HG02588 (cell line): ENCODE measurements around the gene SCN7A.
A peak's percentile ranks its signal among the peaks of the same experiment; 100 is the strongest.
"Not testable (repeated sequence)": the region's sequence is repeated elsewhere in the genome, so short reads cannot be mapped to it uniquely, and the experiment has no call there.

ENCODE experiments used
- ATAC-seq: cut with Tn5 transposase; IDR thresholded peaks from one replicate; pipeline ENCODE4 v1.9.1; 2021; ENCODE audit warnings: mild to moderate bottlenecking, moderate library complexity; ENCODE audit not compliant: unreplicated experiment

Gene SCN7A

DNA sequence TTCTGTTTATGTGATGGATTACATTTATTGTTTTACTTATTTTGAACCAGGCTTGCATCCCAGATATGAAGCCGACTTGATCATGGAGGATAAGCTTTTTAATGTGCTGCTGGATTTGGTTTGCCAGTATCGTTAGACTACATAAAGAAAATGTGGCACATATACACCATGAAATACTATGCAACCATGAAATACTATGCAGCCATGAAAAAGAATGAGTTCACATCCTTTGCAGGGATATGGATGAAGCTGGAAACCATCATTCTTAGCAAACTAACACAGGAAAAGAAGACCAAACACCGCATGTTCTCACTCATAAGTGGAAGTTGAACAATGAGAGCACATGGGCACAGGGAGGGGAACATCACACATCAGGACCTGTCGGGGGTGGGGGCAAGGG is 38.2 kb downstream of the SCN7A start:
- not testable (repeated sequence) for ATAC-seq

DNA sequence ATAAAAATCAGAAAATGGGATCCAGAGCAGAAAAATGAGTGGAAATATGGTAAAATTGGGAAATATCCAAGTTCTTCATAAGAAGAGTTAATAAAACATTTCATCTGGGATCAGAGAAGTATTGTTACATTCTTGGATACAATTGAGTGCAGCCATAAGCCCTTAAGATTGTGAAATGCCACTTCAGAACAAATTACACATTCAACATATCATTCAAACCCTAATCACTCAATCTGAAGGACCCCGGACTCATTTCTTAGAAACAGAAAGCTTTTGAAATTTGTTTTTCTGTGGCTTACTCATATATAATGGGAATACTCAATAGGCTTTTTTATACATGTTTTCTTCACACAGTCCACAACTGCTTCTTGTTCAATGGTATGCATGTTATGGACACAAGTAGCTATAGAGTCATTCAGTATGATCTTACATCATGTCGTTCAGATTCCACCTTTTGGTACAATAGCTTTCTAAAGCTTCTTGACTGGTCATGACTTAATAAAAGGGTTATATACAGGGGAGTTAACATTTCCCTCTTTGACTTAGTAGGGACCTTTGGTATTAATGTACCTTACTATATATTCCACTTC is 39.9 kb downstream of the SCN7A start:
- ATAC-seq = no peak

DNA sequence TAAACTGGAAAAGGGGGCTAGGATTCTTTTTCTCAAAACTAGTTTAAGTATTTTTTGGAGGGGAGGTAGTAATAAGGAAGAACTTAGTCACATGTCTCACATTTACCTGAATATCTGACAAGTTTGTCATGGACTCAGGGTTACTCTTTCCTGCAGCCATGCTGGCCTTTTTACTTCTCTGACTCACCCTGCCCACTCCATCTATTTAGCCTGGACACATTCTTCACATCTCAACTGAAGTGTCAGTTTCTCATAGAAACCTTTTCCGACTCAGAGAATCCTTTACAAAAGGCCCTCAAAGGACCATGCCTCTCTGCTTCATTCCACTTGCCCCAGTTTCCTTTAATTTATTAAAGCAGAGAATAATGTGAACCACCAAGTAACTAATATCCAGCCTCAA is 42.6 kb downstream of the SCN7A start:
- ATAC-seq = no peak

DNA sequence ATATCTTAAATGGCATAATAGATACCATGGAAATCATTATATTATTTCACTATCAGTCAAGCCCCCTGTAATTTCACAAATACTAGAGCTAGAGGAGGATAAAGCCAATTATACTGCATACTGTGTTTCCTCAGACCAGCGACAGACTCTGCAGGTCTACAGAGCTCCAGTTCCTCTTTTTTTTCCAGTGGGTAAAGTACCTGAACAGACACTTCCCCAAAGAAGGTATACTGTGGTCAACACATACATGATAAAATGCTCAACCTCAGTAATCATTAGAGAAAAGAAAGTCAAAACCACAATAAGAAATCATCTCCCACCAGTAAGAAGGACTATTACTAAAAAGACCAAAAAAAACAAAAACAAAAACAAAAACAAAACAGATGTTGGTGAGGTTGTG is 44.6 kb downstream of the SCN7A start:
- peak; percentile 84 for ATAC-seq

DNA sequence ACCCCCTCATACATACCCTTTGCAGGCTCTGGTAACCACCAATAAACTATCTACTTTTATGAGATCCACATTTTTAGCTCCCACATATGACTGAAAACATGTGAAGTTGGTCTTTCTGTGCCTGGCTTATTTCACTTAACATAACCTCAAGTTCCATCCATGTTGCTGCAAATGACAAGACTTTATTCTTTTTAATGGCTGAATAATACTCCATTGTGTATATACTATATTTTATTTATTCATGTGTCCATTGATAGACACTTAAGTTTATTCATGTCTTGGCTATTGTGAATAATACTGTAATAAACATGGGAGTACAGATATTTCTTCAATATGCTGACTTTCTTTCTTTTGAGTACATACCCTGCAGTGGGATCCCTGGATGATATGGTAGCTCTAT is 45.9 kb downstream of the SCN7A start:
- no peak for ATAC-seq

DNA sequence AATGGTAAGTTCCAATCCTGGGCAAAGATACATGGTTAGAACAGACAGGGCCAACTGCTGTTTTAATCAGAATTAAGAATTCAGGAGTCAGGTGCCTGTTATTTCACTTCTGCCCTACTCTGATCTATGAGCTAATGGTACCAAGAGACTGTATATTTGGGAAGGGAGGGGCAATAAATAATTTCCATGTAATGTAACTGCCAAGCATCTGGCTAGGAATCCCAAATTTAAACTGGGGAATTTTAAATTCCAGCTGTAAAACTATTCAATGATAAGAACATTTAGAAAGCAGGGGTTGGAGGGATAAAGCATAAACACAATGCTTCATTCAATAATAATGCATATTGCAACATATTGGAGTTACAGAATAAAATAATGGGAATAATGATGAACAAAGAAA is 49.7 kb downstream of the SCN7A start:
- no peak for ATAC-seq

DNA sequence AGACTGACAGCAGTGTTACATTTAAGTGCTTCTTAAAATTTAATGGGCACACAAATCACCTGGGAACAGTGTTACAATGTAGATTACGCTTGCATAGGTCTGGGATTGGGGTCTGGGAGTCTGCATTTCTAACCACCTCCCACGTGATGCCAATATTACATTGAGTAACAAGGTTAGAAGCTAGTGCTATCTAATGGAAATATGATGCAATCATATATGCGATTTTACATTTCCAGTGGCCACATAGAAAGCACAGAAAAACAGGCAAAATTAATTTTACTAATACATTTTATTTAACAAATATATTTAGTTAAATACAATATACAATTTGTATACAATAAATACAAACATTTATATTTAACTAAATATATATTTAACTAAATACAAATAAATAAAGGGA is 53.7 kb downstream of the SCN7A start:
- ATAC-seq = no peak

DNA sequence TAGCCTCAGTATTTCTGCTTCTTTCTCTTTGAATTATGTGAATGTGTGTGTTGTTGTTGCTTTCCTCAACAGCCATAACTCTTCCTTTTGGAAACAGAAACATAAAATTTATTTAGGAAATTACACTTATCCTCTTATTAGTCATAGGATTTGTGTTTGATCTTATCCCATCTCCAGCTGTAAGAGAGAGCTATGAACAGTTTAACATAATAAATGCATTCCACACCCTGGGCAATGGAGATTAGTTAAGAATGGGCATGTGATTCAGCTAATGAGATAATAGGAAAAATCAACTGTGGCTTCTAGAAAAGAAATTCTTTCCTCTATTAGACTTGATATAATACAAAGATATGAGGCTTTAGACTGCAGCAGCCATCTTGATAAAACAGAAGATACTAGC is 55.0 kb downstream of the SCN7A start:
- no peak for ATAC-seq

DNA sequence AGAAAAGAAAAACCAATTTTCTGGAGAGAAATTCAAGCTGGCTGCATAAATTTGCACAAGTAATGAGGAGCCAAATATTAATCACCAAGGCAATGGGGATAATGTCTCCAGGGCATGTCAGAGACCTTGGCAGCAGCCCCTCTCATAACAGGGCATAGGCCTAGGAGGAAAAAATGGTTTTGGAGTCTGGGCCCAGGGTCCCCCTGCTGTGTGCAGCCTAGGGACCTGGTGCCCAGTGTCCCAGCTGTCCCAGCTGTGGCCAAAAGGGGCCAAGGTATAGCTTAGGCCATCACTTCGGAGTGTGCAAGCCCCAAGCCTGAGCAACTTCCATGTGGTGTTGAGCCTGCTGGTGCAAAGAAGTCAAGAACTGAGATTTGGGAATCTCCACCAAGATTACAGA is 57.1 kb downstream of the SCN7A start:
- no peak for ATAC-seq

DNA sequence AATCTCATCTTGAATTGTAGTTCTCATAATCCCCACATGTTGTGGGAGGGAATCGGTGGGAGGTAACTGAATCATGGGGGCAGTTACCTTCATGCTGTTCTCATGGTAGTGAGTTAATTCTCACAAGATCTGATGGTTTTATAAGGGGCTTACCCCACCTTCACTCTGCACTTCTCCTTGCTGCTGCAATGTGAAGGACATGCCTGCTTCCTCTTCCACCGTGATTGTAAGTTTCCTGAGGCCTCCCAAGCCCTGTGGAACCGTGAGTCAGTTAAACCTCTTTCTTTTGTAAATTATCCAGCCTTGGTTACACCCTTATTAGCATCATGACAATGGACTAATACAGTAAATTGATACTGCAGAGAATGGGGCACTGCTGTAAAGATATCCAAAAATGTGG is 57.9 kb downstream of the SCN7A start:
- ATAC-seq = no peak

DNA sequence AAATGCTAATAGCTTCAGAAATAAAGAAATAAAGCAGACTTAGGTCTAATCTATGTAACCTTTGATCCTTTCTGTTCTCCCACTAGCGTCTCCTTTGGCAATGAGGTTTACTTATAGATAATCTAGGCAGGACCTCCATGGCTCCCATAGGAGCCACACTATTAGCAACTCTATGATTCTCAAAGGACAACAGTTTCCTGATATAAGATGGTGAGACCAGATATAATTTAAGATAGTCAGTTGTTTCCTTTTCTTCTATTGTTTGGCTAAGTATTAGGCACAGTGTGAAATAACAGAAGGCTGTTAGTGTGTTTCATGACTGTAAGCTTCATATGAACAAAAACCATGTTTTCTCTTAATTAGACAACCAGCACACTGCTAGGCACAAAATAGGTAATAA is 59.6 kb downstream of the SCN7A start:
- no peak for ATAC-seq

DNA sequence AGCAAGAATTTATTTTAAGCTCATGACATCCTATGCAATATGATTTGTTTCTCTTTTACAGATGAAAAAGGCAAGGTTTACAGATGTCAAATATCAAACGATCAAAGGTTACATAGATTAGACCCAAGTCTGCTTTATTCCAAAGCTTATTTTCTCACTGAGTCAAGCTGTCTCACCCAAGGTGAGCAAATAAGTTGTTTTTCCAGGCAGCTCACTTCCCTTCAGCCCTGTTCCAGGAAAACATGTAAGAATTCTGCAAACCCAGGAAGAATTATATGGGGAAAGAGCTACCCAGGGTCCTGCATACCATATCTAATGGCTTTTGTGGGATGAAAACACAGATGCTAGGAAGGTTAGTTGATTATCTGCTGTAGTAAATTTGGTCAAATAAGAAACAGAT is 60.6 kb downstream of the SCN7A start:
- ATAC-seq = no peak

DNA sequence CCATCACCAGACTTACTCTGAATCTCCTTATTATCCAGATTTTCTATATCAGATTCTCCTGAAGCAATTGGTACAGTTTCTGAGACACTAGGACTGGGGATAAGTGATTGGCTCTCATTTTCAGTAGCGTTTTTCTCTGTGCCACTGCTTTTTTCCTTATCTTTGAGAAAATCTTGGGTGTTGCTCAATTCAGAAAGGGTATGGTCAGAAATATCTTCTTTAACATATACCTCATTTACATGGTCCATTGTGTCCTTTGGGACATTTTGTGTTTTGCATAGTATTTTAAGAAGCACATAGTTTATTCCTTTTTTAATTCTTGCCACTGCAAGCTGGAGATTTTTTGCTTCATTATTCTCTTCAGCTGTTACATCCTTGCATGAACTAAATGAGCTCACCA is 61.7 kb downstream of the SCN7A start:
- no peak for ATAC-seq

DNA sequence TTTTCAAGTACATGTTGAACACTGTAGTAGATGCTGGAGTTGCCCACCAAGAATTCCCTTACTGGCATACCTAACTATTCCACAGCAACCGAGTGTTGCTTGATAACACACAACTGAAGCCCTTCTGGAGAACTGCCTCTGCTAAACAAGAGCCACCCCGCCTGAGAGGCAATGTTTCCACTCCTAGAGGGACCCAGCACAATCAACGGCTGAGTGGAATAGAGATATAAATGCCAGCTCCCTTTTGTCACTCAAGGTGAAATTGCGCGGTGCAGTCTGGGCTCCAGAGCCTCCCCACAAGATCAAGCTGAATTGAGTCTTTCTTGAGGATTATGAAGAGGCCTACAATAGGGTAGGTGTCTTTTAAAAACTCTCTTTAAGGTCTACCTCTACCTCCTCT is 69.2 kb downstream of the SCN7A start:
- no peak for ATAC-seq

DNA sequence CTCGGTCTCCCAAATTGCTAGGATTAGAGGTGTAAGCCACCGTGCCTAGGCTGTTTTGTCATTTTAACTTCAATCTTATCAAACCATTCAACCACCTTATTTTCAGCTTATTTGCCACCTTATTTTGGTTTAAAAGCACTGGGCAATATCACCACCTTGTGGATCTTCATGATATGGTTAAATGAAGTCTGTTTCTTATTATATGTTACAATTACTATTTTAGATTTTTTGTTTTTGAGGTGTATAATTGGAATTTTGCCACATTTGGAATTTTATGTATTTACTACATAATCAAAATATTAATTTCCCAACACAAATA is 74.5 kb downstream of the SCN7A start:
- ATAC-seq = no peak

DNA sequence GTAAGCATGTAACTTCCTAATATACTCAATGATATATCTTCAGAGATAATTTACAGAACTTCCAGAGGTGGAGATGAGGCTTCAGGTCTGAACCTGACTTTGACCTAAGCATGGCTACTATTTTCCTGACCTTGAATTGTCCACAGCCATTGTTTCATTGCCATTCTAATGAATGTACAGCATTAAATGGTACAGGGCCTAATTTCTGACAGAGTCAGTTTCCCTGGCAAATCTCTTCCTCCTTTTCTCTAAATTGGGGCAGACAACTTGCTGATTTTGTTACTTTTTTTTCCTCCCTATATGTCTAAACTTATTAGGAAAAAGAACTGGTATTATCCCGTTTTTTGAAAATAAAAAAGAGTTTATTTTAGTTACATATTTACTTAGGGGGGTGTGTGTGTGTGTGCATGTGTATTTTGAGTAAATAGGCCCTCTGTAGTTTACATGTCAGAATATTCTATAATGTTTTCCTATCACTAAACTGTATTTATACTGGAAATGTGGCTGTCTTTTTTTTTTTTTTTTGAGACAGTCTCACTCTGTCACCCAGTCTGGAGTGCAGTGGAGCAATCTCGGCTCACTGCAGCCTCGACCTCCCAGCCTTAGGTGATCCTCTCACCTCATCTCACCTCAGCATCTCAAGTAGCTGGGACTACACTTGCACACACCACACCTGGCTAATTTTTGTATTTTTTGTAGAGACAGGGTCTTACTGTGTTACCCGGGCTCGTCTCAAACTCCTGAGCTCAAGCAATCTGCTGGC is 75.0 kb downstream of the SCN7A start:
- ATAC-seq = no peak

DNA sequence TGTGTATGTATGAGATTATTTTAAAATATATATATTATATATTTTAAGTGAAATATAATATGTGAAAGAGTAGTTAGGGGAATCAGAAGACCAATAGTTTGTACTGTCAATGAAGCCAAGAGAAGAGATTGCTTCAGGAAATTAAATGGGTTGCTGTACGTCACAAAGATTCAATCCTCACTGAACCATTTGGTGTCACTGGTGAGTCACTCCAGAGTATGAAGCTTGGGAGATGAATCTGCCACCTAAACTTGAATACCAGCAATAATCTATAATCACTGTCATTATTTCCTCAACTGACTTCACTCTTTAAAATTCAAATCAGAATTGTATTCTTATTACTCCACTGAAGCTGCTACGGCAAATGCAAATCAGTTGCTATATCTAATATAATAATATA is 76.4 kb downstream of the SCN7A start:
- no peak for ATAC-seq

DNA sequence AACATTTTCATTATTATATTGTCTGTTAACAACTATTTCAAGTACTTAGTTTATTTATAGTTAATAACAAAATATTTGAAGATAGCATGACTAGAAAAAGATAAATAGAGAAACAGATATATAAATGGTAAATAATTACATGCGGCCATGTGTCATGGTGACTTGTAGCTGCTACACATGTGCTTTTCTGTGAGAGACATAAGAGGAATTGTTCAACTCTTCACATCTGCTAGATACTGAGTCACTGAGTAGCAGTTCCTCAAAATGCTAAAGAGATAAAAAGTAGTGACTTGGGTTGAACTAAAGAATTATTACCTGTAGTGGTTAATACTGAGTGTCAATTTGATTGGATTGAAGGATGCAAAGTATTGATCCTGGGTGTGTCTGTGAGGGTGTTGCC is 80.8 kb downstream of the SCN7A start:
- ATAC-seq = no peak

DNA sequence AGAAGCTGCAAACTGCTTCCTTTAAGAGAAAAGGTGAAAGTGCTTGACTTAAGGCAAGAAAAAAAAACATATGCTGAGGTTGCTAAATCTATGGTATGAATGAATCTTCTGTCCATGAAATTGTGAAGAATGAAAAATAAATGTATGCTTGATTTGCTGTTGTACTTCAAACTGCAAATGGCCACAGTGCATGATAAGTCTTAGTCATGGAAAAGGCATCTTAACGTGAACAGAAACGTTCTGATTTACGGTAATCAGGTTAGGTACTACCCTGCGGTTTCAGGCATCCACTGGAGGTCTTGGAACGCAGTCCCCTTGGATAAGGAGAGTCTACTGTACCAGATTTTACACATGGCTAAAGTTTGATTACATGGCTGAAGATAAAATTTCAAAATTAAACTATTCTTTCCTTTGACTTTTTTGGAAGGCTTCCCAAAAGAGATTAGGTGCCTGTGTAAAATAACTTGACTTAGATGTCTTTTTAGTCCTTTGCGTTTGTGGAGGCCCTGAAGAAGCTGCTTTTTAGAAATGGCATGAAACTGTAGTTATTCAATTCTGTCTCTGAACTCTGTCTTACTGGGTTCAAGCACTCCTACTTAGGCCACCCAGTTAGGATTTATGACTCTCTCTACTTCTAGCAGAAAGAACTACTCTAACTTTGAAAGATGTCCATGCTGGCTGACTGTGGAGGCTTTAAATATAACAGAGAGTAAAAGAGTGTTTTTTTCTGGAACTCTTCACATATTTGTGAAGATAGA is 82.4 kb downstream of the SCN7A start:
- ATAC-seq = no peak

DNA sequence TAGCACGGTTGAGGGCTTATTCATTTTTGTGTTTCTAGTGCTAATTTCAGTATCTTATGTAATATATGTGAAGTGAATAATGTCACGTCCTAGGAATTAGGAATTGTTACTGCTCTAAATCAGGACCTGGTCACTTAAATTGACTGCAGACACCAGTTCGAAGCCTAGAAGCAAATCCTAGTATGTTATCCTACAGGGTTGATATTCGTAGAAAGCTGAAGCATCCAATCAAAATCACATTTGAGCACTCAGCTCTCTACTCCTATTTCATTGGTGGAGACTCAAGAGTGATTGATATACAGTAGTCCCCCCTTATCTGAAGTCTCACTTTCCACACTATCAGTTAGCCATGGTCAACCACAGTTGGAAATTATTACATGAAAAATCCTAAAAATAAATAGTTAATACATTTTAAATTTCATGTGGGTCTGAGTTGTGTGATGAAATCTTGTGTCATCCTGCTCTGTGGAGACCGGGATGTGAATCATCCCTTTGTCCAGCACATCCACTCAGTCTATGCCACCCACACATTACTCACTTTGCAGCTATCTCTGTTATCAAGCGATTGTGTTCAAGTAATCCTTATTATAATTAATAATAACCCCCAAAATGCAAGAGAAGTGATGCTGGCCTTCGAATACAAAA is 83.1 kb downstream of the SCN7A start:
- no peak for ATAC-seq

DNA sequence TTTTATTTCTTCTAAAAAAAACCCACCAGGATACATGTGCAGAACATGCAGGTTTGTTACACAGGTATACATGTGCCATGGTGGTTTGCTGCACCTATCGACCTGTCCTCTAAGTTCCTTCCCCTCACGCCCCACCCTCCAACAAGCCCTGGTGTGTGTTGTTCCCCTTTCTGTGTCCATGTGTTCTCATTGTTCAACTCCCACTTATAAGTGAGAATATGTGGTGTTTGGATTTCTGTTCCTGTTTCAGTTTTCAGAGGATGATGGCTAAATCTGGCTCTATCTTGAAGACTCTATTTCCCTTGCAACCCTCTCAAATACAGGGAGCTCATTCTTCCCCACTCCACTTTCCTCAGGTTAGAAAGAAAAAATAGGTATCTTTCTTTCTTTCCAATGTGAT is 86.3 kb downstream of the SCN7A start:
- not testable (repeated sequence) for ATAC-seq

DNA sequence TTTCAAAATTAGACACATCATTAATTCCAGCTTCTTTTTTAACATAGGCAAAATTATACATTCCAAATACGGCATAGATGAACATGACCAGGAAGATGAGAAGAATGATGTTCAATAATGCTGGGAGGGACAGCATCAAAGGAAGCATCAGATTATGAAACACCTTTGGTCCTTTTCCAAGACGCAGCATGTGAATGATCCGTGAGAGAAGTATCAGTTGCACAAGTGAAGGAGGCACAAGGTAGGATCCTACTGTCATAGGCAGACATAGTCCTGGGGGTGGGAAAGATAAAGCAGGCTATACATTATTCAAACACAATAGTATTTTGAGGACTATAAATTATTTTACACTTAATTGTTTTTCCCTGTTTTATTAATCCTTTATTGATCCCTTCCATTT is 87.7 kb downstream of the SCN7A start:
- ATAC-seq = no peak
